SK-N-MC (cell line): ENCODE measurements around the gene ABAT.

Experiments used
- EZH2 ChIP-seq: fragments of 200-600 bp; sonication (generic); IDR thresholded peaks from one replicate; pipeline ENCODE4 v1.6.1; 2017; ENCODE audit warnings: antibody characterized with exemption
- FOXP2 ChIP-seq: optimal IDR thresholded peaks from 2 replicates; pipeline ENCODE3; 2011; ENCODE audit warnings: mild to moderate bottlenecking, moderate library complexity; ENCODE audit not compliant: insufficient read depth; ENCODE audit errors: extremely low read length, control extremely low read depth
- POLR2AphosphoS5 ChIP-seq: IDR thresholded peaks from 2 replicates; pipeline ENCODE4 v1.6.1; 2012; ENCODE audit warnings: mild to moderate bottlenecking, low read depth, low read length, borderline replicate concordance

DNA sequence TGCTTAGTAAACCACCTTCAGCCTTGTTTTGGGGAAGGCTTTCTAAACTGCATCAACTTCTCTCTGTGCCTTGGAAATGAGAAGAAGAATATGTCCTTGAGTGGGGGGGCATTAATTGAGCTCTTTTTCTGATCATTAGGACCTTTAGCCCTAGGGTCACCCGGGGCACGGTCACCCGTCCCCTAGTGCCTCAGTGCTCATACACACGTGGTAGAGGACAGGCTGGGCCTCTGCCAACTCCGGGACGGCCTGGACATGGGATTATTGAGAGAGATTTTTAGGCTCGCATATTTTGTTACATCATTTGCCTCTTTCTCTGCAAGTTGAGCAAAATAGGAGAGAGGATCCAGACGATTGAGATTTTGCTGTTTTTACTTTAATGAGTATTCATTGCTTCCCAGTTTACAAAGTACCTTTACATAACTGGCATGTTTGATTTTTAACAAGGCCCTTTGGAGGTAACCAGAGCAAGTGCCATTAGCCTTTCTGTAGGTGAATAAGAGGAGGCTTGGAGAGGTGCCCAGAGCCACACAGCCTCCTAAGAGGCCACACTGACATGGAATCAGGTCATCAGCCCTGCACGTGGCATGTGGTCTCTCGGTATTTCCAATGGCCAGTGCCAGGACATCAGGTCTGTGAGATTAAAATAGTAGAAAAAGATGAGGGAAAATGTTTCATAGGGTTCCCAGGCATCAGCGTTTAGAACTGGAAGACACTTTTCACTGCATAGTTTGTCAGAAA, 134.4 kb downstream of the ABAT start:
- TF ChIP-seq POLR2AphosphoS5 (no peak), EZH2 (no peak), FOXP2 (no peak)
